Fibroblast of lung (primary cell): ENCODE data around the gene DTD1. TPM values are rescaled to one million over a fixed set of nuclear protein-coding genes. Genes with fewer than 3 reads are reported as not detected.

Experiments
- DNase-seq, 2 donors: peaks; one replicate each; pipeline versions ENCODE4 v3.0.0 to v3.0.0-alpha.2; 2010; ENCODE audit warnings: low read depth in 2 of 2
- H2AFZ ChIP-seq: 2 replicates; pipeline ENCODE4 v1.5.1; 2012; ENCODE audit warnings: low read length, control low read depth, inconsistent platforms
- H3K27ac ChIP-seq: 2 replicates; pipeline ENCODE4 v1.5.1; 2011; ENCODE audit warnings: low read length, control low read depth; ENCODE audit not compliant: insufficient read depth
- H3K27me3 ChIP-seq: 2 replicates; pipeline ENCODE4 v1.5.1; 2011; ENCODE audit warnings: mild to moderate bottlenecking, low read length; ENCODE audit not compliant: control insufficient read depth, insufficient read depth
- H3K36me3 ChIP-seq: 2 replicates; pipeline ENCODE4 v1.5.1; 2011; ENCODE audit warnings: low read length; ENCODE audit not compliant: control insufficient read depth, insufficient read depth
- H3K4me1 ChIP-seq: 2 replicates; pipeline ENCODE4 v1.5.1; 2011; ENCODE audit warnings: low read length; ENCODE audit not compliant: control insufficient read depth, insufficient read depth; ENCODE audit errors: extremely low read depth
- H3K4me2 ChIP-seq: 2 replicates; pipeline ENCODE4 v1.5.1; 2011; ENCODE audit warnings: low read length, control low read depth; ENCODE audit not compliant: insufficient read depth; ENCODE audit errors: extremely low read depth
- H3K4me3 ChIP-seq, 4 experiments: fragments of 200-600 bp in 1 of 4; sonication (generic) in 1 of 4; replicated peaks in 1 of 4; 2 replicates each; pipeline ENCODE4 v1.5.1; 2011 to 2016; ENCODE audit warnings: low read length in 4 of 4, low read depth in 3 of 4, mild to moderate bottlenecking in 3 of 4, control low read depth in 2 of 4, inconsistent platforms in 1 of 4, mixed read lengths in 1 of 4; ENCODE audit not compliant: insufficient read depth in 1 of 4; ENCODE audit errors: control extremely low read depth in 1 of 4
- H3K79me2 ChIP-seq: 2 replicates; pipeline ENCODE4 v1.5.1; 2012; ENCODE audit warnings: mild to moderate bottlenecking, low read length, inconsistent platforms; ENCODE audit not compliant: control insufficient read depth, insufficient read depth
- H3K9ac ChIP-seq: 2 replicates; pipeline ENCODE4 v1.5.1; 2011; ENCODE audit warnings: mild to moderate bottlenecking, low read length, control low read depth; ENCODE audit not compliant: insufficient read depth
- H3K9me3 ChIP-seq: 2 replicates; pipeline ENCODE4 v1.5.1; 2012; ENCODE audit warnings: low read depth, low read length; ENCODE audit not compliant: control insufficient read depth, insufficient read depth
- H4K20me1 ChIP-seq: 2 replicates; pipeline ENCODE4 v1.5.1; 2011; ENCODE audit warnings: low read length; ENCODE audit not compliant: control insufficient read depth, insufficient read depth; ENCODE audit errors: extremely low read depth
- CTCF ChIP-seq, 2 donors: IDR thresholded peaks in 1 of 2; conservative IDR thresholded peaks in 1 of 2; 1 replicate in 1 of 2; 2 replicates in 1 of 2; pipeline ENCODE4 v1.5.1; 2011 to 2012; ENCODE audit warnings: low read length in 2 of 2, control low read depth in 1 of 2, inconsistent platforms in 1 of 2, low read depth in 1 of 2, mild to moderate bottlenecking in 1 of 2
- EZH2 ChIP-seq: IDR thresholded peaks from 2 replicates; pipeline ENCODE4 v1.5.1; 2012; ENCODE audit warnings: low read length, control low read depth, mild to moderate bottlenecking; ENCODE audit errors: missing control alignments
- polyA plus RNA-seq, 2 donors: library from polyadenylated mRNA; depleted of rRNA in 1 of 2; stranded (reverse) in 1 of 2; unstranded in 1 of 2; fragments of >200 nt; gene quantifications; 2 replicates each; pipeline ENCODE4 v1.2.1, GENCODE V29; 2011 to 2012; ENCODE audit warnings: missing spikeins in 1 of 2
- total RNA-seq: library from RNA; depleted of rRNA; stranded (reverse); fragments of >200 nt; gene quantifications from 2 replicates; pipeline ENCODE4 v1.2.1, GENCODE V29; 2014

DTD1 gene
- total and polyA plus RNA-seq, 2 donors (not counting 1 experiment from before 2014, with no cell fraction given) = 60.8 to 71.0 TPM

GRCh38 chr20:18662279-18663040 is 74.6 kb downstream of the DTD1 start:
- no peaks in the 10 kb centered on the region for H3K79me2 ChIP-seq
- no peak overlapping the region for H2AFZ ChIP-seq
- no peaks in the 10 kb centered on the region for H3K9me3 ChIP-seq
- no peak overlapping the region for H3K4me2 ChIP-seq
- TF ChIP-seq EZH2 (no peak), CTCF (conservative IDR thresholded peaks at IDR 0.05 in 1 of 2, IDR thresholded peaks at IDR 0.05 in 1 of 2; ENCODE audit: low read depth in 1 of 2, low read length in 2 of 2) (no peak)
- no peaks in the 10 kb centered on the region for H3K36me3 ChIP-seq
- no peak overlapping the region for H3K27ac ChIP-seq
- no peak overlapping the region for H3K9ac ChIP-seq
- no peak overlapping the region for H3K4me3 ChIP-seq
- H4K20me1 ChIP-seq = no peaks in the 10 kb centered on the region
- no peaks in the 10 kb centered on the region for H3K4me1 ChIP-seq
- no peaks in the 10 kb centered on the region for H3K27me3 ChIP-seq
- no peak for DNase-seq

GRCh38 chr20:18663932-18664331 is 76.1 kb downstream of the DTD1 start:
- DNase-seq = peak; percentile 43 to 52
- Histone ChIP-seq H3K27ac (no peak overlapping the region), H3K9me3 (no peaks in the 10 kb centered on the region), H4K20me1 (no peaks in the 10 kb centered on the region), H3K27me3 (no peaks in the 10 kb centered on the region), H3K4me1 (no peaks in the 10 kb centered on the region), H3K9ac (no peak overlapping the region), H3K79me2 (no peaks in the 10 kb centered on the region), H3K4me2 (no peak overlapping the region), H3K4me3 (no peak overlapping the region), H3K36me3 (no peaks in the 10 kb centered on the region), H2AFZ (no peak overlapping the region)
- TF ChIP-seq EZH2 (no peak), CTCF (conservative IDR thresholded peaks at IDR 0.05 in 1 of 2, IDR thresholded peaks at IDR 0.05 in 1 of 2; ENCODE audit: low read depth in 1 of 2, low read length in 2 of 2) (no peak)

GRCh38 chr20:18665135-18665534 is 77.3 kb downstream of the DTD1 start:
- no peak for TF ChIP-seq EZH2
- Histone ChIP-seq H3K79me2 (no peaks in the 10 kb centered on the region), H3K4me3 (no peak overlapping the region), H3K9ac (no peak overlapping the region), H3K4me1 (no peaks in the 10 kb centered on the region), H3K36me3 (no peaks in the 10 kb centered on the region), H3K4me2 (no peak overlapping the region), H4K20me1 (no peaks in the 10 kb centered on the region), H2AFZ (no peak overlapping the region), H3K9me3 (no peaks in the 10 kb centered on the region), H3K27me3 (no peaks in the 10 kb centered on the region), H3K27ac (no peak overlapping the region)
- no peak for DNase-seq
